Measurements from ENCODE around the gene MBOAT1. TPM values are rescaled to one million over a fixed set of nuclear protein-coding genes. Genes with fewer than 3 reads are reported as not detected.

MBOAT1 gene
- polyA plus RNA-seq, 2 donors = 5.9 to 6.6 TPM

- H3K36me3 ChIP-seq (ENCODE audit: control insufficient read depth in 2 of 2, insufficient read depth in 2 of 2, low read length in 1 of 2) = no peaks in the 10 kb centered on the region
- peaks cover 0 to 5% of the 10 kb centered on the region in 2 donors for H3K4me1 ChIP-seq (ENCODE audit: control insufficient read depth in 2 of 2, insufficient read depth in 2 of 2, low read length in 1 of 2)
- 82 to 91% methylated on average over 2 of the region's 2 CpGs for WGBS, 2 donors
- peaks cover 0 to 2% of the 10 kb centered on the region in 2 donors for H3K9me3 ChIP-seq (ENCODE audit: control insufficient read depth in 2 of 2, insufficient read depth in 1 of 2, low read depth in 1 of 2, low read length in 1 of 2)
- no peaks in the 10 kb centered on the region for H3K27me3 ChIP-seq (ENCODE audit: control insufficient read depth in 1 of 2, insufficient read depth in 2 of 2, low read length in 2 of 2)
- no peak overlapping the region for H3K4me3 ChIP-seq (ENCODE audit: low read depth in 1 of 2, low read length in 2 of 2)
- no peak overlapping the region for H3K27ac ChIP-seq (ENCODE audit: low read depth in 2 of 2, low read length in 1 of 2)
Observed at GRCh38 chr6:20178327-20178726, 33.9 kb downstream of the MBOAT1 start.

- Histone ChIP-seq H3K4me1 (ENCODE audit: control insufficient read depth in 2 of 2, insufficient read depth in 2 of 2, low read length in 1 of 2) (no peaks in the 10 kb centered on the region), H3K27ac (ENCODE audit: low read depth in 2 of 2, low read length in 1 of 2) (no peak overlapping the region), H3K36me3 (ENCODE audit: control insufficient read depth in 2 of 2, insufficient read depth in 2 of 2, low read length in 1 of 2) (peaks cover 0 to 3% of the 10 kb centered on the region in 2 donors), H3K4me3 (ENCODE audit: low read depth in 1 of 2, low read length in 2 of 2) (no peak overlapping the region), H3K27me3 (ENCODE audit: control insufficient read depth in 1 of 2, insufficient read depth in 2 of 2, low read length in 2 of 2) (no peaks in the 10 kb centered on the region), H3K9me3 (ENCODE audit: control insufficient read depth in 2 of 2, insufficient read depth in 1 of 2, low read depth in 1 of 2, low read length in 1 of 2) (no peaks in the 10 kb centered on the region)
- 88 to 97% methylated on average over 4 of the region's 4 CpGs for WGBS, 2 donors
Observed at GRCh38 chr6:20175810-20176410, 36.4 kb downstream of the MBOAT1 start.

GRCh38 chr6:20173833-20174792 lies 38.2 kb downstream of the MBOAT1 start:
- 76 to 78% methylated on average over 13 of the region's 13 CpGs for WGBS, 2 donors
- Histone ChIP-seq H3K9me3 (ENCODE audit: control insufficient read depth in 2 of 2, insufficient read depth in 1 of 2, low read depth in 1 of 2, low read length in 1 of 2) (no peaks in the 10 kb centered on the region), H3K36me3 (ENCODE audit: control insufficient read depth in 2 of 2, insufficient read depth in 2 of 2, low read length in 1 of 2) (peaks cover 0 to 3% of the 10 kb centered on the region in 2 donors), H3K4me3 (ENCODE audit: low read depth in 1 of 2, low read length in 2 of 2) (no peak overlapping the region), H3K27me3 (ENCODE audit: control insufficient read depth in 1 of 2, insufficient read depth in 2 of 2, low read length in 2 of 2) (no peaks in the 10 kb centered on the region), H3K27ac (ENCODE audit: low read depth in 2 of 2, low read length in 1 of 2) (peak overlapping the region in 1 of 2 donors; percentile 33), H3K4me1 (ENCODE audit: control insufficient read depth in 2 of 2, insufficient read depth in 2 of 2, low read length in 1 of 2) (no peaks in the 10 kb centered on the region)

DNA sequence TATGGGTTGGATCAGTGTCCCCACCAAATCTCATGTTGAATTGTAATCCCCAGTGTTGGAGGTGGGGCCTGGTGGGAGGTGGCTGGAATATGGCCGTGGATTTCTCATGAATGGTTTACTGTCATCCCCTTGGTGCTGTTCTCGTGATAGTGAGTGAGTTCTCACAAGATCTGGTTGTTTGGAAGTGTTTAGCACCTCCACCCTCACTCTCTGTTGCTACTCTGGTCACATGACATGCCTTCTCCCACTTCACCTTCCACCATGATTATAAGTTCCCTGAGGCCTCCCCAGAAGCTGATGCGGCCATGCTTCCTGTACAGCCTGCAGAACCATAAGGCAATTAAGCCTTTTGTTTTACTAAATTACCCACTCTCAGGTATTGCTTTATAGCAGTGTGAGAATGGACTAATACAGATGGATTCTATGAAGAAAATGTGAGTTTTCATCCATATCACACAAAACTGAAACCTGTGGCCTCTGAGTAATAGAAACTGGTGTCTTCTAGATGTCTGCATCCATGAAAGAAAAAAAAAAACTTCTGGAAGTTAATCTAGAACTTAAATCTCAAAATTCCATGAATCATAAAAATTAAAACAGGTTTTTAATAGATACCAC lies 39.3 kb downstream of the MBOAT1 start:
- H3K27me3 ChIP-seq (ENCODE audit: control insufficient read depth in 1 of 2, insufficient read depth in 2 of 2, low read length in 2 of 2) = no peaks in the 10 kb centered on the region
- H3K27ac ChIP-seq (ENCODE audit: low read depth in 2 of 2, low read length in 1 of 2) = no peak overlapping the region
- H3K4me1 ChIP-seq (ENCODE audit: control insufficient read depth in 2 of 2, insufficient read depth in 2 of 2, low read length in 1 of 2) = no peaks in the 10 kb centered on the region
- 96 to 97% methylated on average over 3 of the region's 3 CpGs for WGBS, 2 donors
- no peak overlapping the region for H3K4me3 ChIP-seq (ENCODE audit: low read depth in 1 of 2, low read length in 2 of 2)
- peaks cover 0 to 3% of the 10 kb centered on the region in 2 donors for H3K36me3 ChIP-seq (ENCODE audit: control insufficient read depth in 2 of 2, insufficient read depth in 2 of 2, low read length in 1 of 2)
- no peaks in the 10 kb centered on the region for H3K9me3 ChIP-seq (ENCODE audit: control insufficient read depth in 2 of 2, insufficient read depth in 1 of 2, low read depth in 1 of 2, low read length in 1 of 2)

- H3K9me3 ChIP-seq (ENCODE audit: control insufficient read depth in 2 of 2, insufficient read depth in 1 of 2, low read depth in 1 of 2, low read length in 1 of 2) = no peaks in the 10 kb centered on the region
- no peak overlapping the region for H3K4me3 ChIP-seq (ENCODE audit: low read depth in 1 of 2, low read length in 2 of 2)
- 92 to 96% methylated on average over 4 of the region's 4 CpGs for WGBS, 2 donors
- no peaks in the 10 kb centered on the region for H3K27me3 ChIP-seq (ENCODE audit: control insufficient read depth in 1 of 2, insufficient read depth in 2 of 2, low read length in 2 of 2)
- peaks cover 0 to 7% of the 10 kb centered on the region in 2 donors for H3K36me3 ChIP-seq (ENCODE audit: control insufficient read depth in 2 of 2, insufficient read depth in 2 of 2, low read length in 1 of 2)
- H3K27ac ChIP-seq (ENCODE audit: low read depth in 2 of 2, low read length in 1 of 2) = no peak overlapping the region
- H3K4me1 ChIP-seq (ENCODE audit: control insufficient read depth in 2 of 2, insufficient read depth in 2 of 2, low read length in 1 of 2) = no peaks in the 10 kb centered on the region
Observed at GRCh38 chr6:20170455-20171148, 41.7 kb downstream of the MBOAT1 start.

DNA sequence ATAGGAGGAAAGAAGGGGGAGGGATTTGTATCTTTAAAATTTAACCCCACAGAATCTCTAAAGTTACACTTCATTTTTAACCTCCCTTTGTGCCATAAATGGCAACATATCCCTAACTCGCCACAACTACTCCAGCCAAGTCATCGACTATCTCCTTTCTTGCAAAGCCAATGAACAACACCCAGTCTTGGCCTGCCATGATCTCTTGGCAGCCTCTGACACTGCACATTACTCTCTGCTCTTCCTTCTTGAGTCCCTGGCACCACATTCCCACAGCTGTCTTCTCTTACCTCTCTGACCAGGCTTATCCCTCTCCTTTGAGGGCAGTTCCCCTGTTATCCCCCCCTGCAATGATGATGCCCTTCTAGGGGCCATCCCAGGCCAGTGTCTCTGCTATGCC lies 42.5 kb downstream of the MBOAT1 start:
- Histone ChIP-seq H3K27me3 (ENCODE audit: control insufficient read depth in 1 of 2, insufficient read depth in 2 of 2, low read length in 2 of 2) (no peaks in the 10 kb centered on the region), H3K27ac (ENCODE audit: low read depth in 2 of 2, low read length in 1 of 2) (no peak overlapping the region), H3K36me3 (ENCODE audit: control insufficient read depth in 2 of 2, insufficient read depth in 2 of 2, low read length in 1 of 2) (peaks cover 0 to 7% of the 10 kb centered on the region in 2 donors), H3K9me3 (ENCODE audit: control insufficient read depth in 2 of 2, insufficient read depth in 1 of 2, low read depth in 1 of 2, low read length in 1 of 2) (no peaks in the 10 kb centered on the region), H3K4me3 (ENCODE audit: low read depth in 1 of 2, low read length in 2 of 2) (no peak overlapping the region), H3K4me1 (ENCODE audit: control insufficient read depth in 2 of 2, insufficient read depth in 2 of 2, low read length in 1 of 2) (no peaks in the 10 kb centered on the region)
- WGBS, 2 donors = 55 to 66% methylated on average over 2 of the region's 2 CpGs

DNA sequence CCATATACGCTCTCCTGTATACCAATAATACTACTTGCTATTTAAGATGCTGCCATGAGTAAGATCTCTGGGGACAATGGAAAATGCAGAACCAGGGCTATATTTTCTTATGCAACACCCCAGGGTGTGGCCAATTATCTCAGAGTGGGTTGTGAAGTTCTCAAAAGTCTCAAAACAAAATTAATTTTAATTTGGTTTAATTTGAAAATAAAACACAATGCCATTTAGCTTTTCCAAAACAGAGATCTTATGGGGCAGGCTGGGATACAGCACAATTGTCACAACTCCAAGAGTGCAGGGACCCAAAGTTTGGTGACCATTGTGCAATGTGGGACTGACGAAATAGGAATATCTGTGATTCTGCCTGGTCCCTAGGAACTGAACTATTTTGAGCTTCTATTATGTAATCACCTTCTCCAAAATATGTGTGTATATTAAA lies 43.1 kb downstream of the MBOAT1 start:
- H3K27ac ChIP-seq (ENCODE audit: low read depth in 2 of 2, low read length in 1 of 2) = no peak overlapping the region
- H3K4me1 ChIP-seq (ENCODE audit: control insufficient read depth in 2 of 2, insufficient read depth in 2 of 2, low read length in 1 of 2) = no peaks in the 10 kb centered on the region
- peaks cover 0 to 7% of the 10 kb centered on the region in 2 donors for H3K36me3 ChIP-seq (ENCODE audit: control insufficient read depth in 2 of 2, insufficient read depth in 2 of 2, low read length in 1 of 2)
- no peaks in the 10 kb centered on the region for H3K9me3 ChIP-seq (ENCODE audit: control insufficient read depth in 2 of 2, insufficient read depth in 1 of 2, low read depth in 1 of 2, low read length in 1 of 2)
- no peak overlapping the region for H3K4me3 ChIP-seq (ENCODE audit: low read depth in 1 of 2, low read length in 2 of 2)
- H3K27me3 ChIP-seq (ENCODE audit: control insufficient read depth in 1 of 2, insufficient read depth in 2 of 2, low read length in 2 of 2) = no peaks in the 10 kb centered on the region
- WGBS, 2 donors = 76 to 78% methylated on average over 2 of the region's 2 CpGs

GRCh38 chr6:20168690-20169089 lies 43.6 kb downstream of the MBOAT1 start:
- no peak overlapping the region for H3K4me3 ChIP-seq (ENCODE audit: low read depth in 1 of 2, low read length in 2 of 2)
- no peak overlapping the region for H3K27ac ChIP-seq (ENCODE audit: low read depth in 2 of 2, low read length in 1 of 2)
- H3K9me3 ChIP-seq (ENCODE audit: control insufficient read depth in 2 of 2, insufficient read depth in 1 of 2, low read depth in 1 of 2, low read length in 1 of 2) = no peaks in the 10 kb centered on the region
- H3K36me3 ChIP-seq (ENCODE audit: control insufficient read depth in 2 of 2, insufficient read depth in 2 of 2, low read length in 1 of 2) = peaks cover 0 to 7% of the 10 kb centered on the region in 2 donors
- H3K4me1 ChIP-seq (ENCODE audit: control insufficient read depth in 2 of 2, insufficient read depth in 2 of 2, low read length in 1 of 2) = no peaks in the 10 kb centered on the region
- 69 to 86% methylated on average over 2 of the region's 2 CpGs for WGBS, 2 donors
- no peaks in the 10 kb centered on the region for H3K27me3 ChIP-seq (ENCODE audit: control insufficient read depth in 1 of 2, insufficient read depth in 2 of 2, low read length in 2 of 2)

DNA sequence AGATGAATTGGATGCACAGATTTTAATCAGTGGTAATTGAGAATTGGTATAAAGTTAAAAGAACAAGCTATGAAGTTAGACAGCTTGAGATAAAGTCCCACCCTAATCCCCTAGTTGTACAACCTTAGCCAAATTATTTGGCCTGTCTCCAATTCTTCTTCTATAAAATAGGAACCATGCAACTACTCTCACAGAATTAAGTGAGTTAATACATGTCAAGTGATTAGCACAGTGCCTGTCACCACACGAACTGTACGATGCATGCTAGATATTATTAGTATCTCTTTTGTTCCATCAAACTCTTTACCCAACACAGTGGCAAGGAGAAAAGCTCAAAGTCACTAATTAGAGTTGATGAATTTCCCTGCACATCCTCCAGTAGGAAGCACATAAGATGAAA lies 44.7 kb downstream of the MBOAT1 start:
- H3K36me3 ChIP-seq (ENCODE audit: control insufficient read depth in 2 of 2, insufficient read depth in 2 of 2, low read length in 1 of 2) = peaks cover 0 to 4% of the 10 kb centered on the region in 2 donors
- H3K27ac ChIP-seq (ENCODE audit: low read depth in 2 of 2, low read length in 1 of 2) = no peak overlapping the region
- no peak overlapping the region for H3K4me3 ChIP-seq (ENCODE audit: low read depth in 1 of 2, low read length in 2 of 2)
- 63 to 79% methylated on average over 2 of the region's 2 CpGs for WGBS, 2 donors
- H3K27me3 ChIP-seq (ENCODE audit: control insufficient read depth in 1 of 2, insufficient read depth in 2 of 2, low read length in 2 of 2) = no peaks in the 10 kb centered on the region
- no peaks in the 10 kb centered on the region for H3K9me3 ChIP-seq (ENCODE audit: control insufficient read depth in 2 of 2, insufficient read depth in 1 of 2, low read depth in 1 of 2, low read length in 1 of 2)
- H3K4me1 ChIP-seq (ENCODE audit: control insufficient read depth in 2 of 2, insufficient read depth in 2 of 2, low read length in 1 of 2) = no peaks in the 10 kb centered on the region

Measured in esophagus (tissue), 2 donors.